GM06990 (cell line): ENCODE data around the gene PI4KA.

ENCODE experiments used
- DNase-seq: peaks from one replicate; pipeline ENCODE4 v3.0.0-alpha.2; 2011; ENCODE audit not compliant: insufficient read length; ENCODE audit errors: extremely low read depth
- H3K27me3 ChIP-seq: replicated peaks from 2 replicates; pipeline ENCODE4 v1.6.0; 2011; ENCODE audit warnings: low read length; ENCODE audit not compliant: control insufficient read depth, insufficient read depth
- H3K36me3 ChIP-seq: 2 replicates; pipeline ENCODE4 v1.5.1; 2011; ENCODE audit warnings: low read length; ENCODE audit not compliant: control insufficient read depth, insufficient read depth
- H3K4me3 ChIP-seq: replicated peaks from 2 replicates; pipeline ENCODE4 v1.5.1; 2011; ENCODE audit warnings: low read depth, mild to moderate bottlenecking, control low read depth, low read length
- CTCF ChIP-seq: IDR thresholded peaks from 2 replicates; pipeline ENCODE4 v1.5.1; 2011; ENCODE audit warnings: low read length, control low read depth, mild to moderate bottlenecking, inconsistent platforms; ENCODE audit not compliant: insufficient read depth, poor library complexity, severe bottlenecking

PI4KA gene

GRCh38 chr22:20747223-20747622 lies 111.4 kb downstream of the PI4KA start:
- TF ChIP-seq CTCF, result no peak
- DNase-seq, result no peak
- Histone ChIP-seq H3K36me3 (peaks cover 16% of the 10 kb centered on the region), H3K4me3 (no peak overlapping the region), H3K27me3 (no peaks in the 10 kb centered on the region)

GRCh38 chr22:20746431-20747189 lies 112.0 kb downstream of the PI4KA start:
- Histone ChIP-seq H3K4me3 (no peak overlapping the region), H3K36me3 (peaks cover 15% of the 10 kb centered on the region), H3K27me3 (no peaks in the 10 kb centered on the region)
- DNase-seq, result no peak
- TF ChIP-seq CTCF, result no peak

- Histone ChIP-seq H3K27me3 (no peaks in the 10 kb centered on the region), H3K4me3 (no peak overlapping the region), H3K36me3 (peaks cover 16% of the 10 kb centered on the region)
- no peak for DNase-seq
- TF ChIP-seq CTCF, result no peak
These were observed 113.5 kb downstream of the PI4KA start for GRCh38 chr22:20745119-20745518.

- H3K36me3 ChIP-seq, result peaks cover 16% of the 10 kb centered on the region
These were observed 114.2 kb downstream of the PI4KA start for GRCh38 chr22:20744456-20744855.

GRCh38 chr22:20742764-20743163 lies 115.8 kb downstream of the PI4KA start:
- TF ChIP-seq CTCF, result no peak

More at GRCh38 chr22:20744456-20744855, 114.2 kb downstream of the PI4KA start:
- no peak for TF ChIP-seq CTCF
- no peak overlapping the region for H3K4me3 ChIP-seq
- H3K27me3 ChIP-seq, result no peaks in the 10 kb centered on the region
- no peak for DNase-seq

More at GRCh38 chr22:20742764-20743163, 115.8 kb downstream of the PI4KA start:
- H3K27me3 ChIP-seq, result no peaks in the 10 kb centered on the region
- peaks cover 18% of the 10 kb centered on the region for H3K36me3 ChIP-seq
- no peak for DNase-seq
- H3K4me3 ChIP-seq, result no peak overlapping the region
